ENCODE measurements around the gene GSTO1. TPM values are rescaled to one million over a fixed set of nuclear protein-coding genes. Genes with fewer than 3 reads are reported as not detected.

GSTO1 gene
- total RNA-seq, result 262 and 291 TPM in 2 replicates

DNA sequence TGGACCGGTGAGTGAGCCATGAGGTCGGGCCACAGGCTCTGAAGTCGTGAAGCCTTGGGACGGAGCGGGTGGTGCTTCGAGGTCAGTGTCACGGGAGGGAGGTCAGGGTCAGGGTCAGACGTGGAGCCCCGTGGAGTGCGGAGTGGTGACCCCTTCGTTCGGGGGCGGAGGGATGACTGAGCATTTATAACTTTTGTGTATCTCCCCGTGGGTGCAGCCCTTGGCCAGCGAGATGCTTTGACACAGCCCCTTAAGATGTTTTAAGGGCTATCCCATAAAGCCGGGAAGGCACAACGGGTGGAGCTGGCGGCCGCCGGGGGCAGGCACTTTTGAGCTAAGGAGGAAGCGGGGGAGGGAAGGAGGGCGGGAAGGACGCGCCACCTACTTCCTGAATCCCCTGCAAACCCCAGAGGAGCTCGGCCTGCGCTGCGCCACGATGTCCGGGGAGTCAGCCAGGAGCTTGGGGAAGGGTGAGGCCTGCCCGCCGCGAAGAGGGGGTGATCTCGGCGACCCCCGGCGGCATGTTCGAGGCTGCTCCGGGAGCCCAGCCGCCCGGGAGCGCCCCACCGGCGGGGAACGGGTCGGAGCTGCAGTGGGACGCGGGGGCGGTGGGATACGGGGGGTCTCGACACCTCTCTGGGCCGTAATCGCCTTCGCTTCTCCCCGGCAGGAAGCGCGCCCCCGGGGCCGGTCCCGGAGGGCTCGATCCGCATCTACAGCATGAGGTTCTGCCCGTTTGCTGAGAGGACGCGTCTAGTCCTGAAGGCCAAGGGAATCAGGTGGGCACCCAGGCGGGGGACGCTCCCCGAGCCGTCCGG lies at the start of gene GSTO1:
GSTO1 (plus strand) TSS at position 400 of the 818 bp plus-strand sequence; CDS start at position 437, 37 bp downstream.

DNA sequence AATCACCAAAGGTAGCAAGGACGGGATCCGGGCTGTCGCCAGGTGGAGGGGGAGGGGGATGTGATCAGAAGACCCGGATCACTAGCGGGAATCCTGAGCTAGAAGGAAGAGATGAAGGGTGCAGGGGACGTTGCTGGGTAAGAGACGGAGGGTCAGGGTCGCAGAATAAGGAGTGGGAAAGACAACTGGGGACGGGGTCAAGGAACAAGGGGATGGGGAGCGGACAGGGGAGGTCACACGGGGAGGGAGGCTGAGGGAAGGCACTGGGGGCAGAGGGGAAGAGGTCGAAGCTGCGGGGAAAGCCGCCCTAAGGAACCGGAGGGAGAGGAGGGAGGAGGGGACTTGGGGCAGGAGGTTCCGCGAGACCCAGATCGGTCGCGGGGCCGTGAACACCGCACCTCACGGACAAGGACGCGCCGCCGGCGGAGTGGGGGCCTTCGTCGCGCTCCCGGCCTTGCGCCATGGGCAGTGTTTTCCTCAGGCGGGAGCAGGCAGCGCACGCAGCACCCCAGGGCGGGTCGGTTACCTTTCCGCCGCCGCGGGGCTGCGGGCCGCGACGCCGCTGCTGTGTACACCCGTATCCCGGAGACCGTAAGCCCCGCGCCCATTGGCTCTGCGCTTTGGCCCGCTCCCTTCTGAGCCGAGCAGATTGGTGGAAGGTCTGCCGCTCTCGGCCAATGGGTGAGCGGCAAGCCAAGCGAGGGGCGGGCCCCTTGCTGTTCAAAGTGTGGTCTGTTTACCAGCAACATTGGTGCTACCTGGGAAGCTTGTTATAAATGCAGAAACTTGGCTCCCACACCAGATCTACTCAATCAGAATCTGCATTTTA lies 22.7 kb upstream of the GSTO1 start, which contains the start of gene CFAP43:
CFAP43 (minus strand) TSS at position 581 of the 829 bp plus-strand sequence; CDS start at position 463, 118 bp downstream.

DNA sequence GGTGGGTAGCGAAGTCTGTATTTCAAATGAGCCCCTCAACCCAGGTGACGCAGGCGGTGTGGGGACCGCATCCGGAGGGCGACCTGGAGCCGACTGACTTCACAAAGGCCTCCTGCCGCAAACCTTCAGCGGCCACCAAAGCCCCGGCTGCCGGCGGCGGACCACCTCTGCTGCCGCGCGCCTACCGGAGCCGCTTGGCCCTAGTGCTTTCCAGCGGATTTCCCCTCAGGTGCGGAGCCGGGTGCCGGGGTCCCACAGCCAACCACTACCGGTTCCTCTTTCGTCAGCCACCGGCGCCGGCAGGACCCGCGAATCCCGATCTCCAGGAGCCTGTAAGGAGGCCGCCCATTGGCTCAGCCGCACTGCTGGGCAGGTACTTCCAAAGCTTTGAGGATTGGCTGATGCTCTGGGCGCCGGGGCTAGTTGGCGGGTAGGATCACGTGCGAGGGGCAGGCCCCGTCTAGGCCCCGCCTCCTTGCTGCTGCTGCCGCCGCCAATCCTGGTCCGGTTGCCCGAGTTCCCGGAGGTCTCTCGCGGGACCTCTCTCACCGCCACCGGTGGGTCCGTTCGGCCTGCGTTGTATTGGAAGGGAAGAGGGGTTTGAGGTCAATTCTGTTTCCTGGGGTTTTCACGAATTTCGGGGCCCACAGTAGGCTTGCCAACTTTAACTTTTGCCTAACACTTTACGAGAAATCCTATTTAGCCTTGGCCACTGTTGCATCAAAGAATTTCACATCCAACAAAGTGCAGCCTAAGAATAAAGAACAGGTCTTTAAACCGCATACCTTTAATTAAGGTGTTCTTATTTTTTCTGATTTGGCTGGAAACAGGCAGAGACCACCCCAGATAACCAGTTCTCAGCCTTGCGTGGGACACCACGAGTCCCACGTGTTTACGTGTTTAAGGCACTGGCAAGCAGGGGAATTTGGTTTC lies 14.3 kb downstream of the GSTO1 start, which contains the start of gene GSTO2:
GSTO2 (plus strand) TSS at position 472 of the 933 bp plus-strand sequence. CDS start 5,732 bp downstream, outside the sequence.

Small RNAs within 50 kb of the gene (small RNA-seq; reads per million reads assigned to genes)
- gene MIR4482 (0.35 reads per million), gene MIR609 (not detected)

Other genes with a start within 250 kb of the GSTO1 start
- gene COL17A1, start 169.0 kb upstream of the GSTO1 start, total RNA-seq, result 1.7 and 1.9 TPM in 2 replicates
- 18.0 and 19.5 TPM in 2 replicates for gene SFR1, start 132.7 kb upstream of the GSTO1 start, total RNA-seq
- gene CFAP43, start 22.5 kb upstream of the GSTO1 start, total RNA-seq, result 0.13 and 0.22 TPM in 2 replicates
- gene GSTO2, start 14.3 kb downstream of the GSTO1 start, total RNA-seq, result 0.53 and 0.65 TPM in 2 replicates
- gene ITPRIP, start 83.6 kb downstream of the GSTO1 start, total RNA-seq, result 23.5 and 24.9 TPM in 2 replicates
- gene CFAP58, start 98.9 kb downstream of the GSTO1 start, total RNA-seq, result 0.40 and 0.65 TPM in 2 replicates

Data from thoracic aorta endothelial cell (primary cell).